HG02970 (cell line): ENCODE measurements around the gene RAB10.
"Not testable (repeated sequence)": the region's sequence is repeated elsewhere in the genome, so short reads cannot be mapped to it uniquely, and the experiment has no call there.

Source experiments
- ATAC-seq: cut with Tn5 transposase; IDR thresholded peaks from one replicate; pipeline ENCODE4 v1.9.1; 2021; ENCODE audit warnings: mild to moderate bottlenecking, moderate library complexity, moderate number of reproducible peaks; ENCODE audit not compliant: unreplicated experiment, low FRiP score

Gene RAB10

GRCh38 chr2:26144031-26144430 lies 110.1 kb downstream of the RAB10 start:
- no peak for ATAC-seq

- no peak for ATAC-seq
Observed at GRCh38 chr2:26144953-26145680, 111.2 kb downstream of the RAB10 start.

GRCh38 chr2:26148501-26148900 lies 114.6 kb downstream of the RAB10 start:
- no peak for ATAC-seq

GRCh38 chr2:26150243-26150642 lies 116.4 kb downstream of the RAB10 start:
- no peak for ATAC-seq

DNA sequence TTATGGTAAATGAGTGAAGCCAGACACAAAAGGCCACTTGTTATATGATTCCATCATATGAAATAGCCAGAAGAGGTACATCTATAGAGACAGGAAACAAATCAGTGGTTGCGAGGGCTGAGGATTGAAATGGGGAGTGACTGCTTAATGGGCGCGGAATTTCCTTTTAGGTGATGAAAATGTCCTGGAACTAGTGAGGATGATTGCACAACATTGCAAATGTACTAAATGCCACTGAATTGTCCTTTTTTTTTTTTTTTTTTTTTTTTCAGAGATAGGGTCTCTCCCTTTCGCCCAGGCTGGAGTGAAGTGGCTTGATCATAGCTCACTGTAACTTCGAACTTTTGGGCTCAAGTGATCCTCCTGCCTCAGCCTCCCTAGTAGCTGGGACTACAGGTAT lies 123.7 kb downstream of the RAB10 start:
- no peak for ATAC-seq

GRCh38 chr2:26161926-26162325 lies 128.0 kb downstream of the RAB10 start:
- ATAC-seq = no peak

- ATAC-seq = no peak
Observed at GRCh38 chr2:26162963-26163362, 129.1 kb downstream of the RAB10 start.

- ATAC-seq = no peak
Observed at GRCh38 chr2:26164231-26164630, 130.3 kb downstream of the RAB10 start.

GRCh38 chr2:26164641-26165211 lies 130.8 kb downstream of the RAB10 start:
- no peak for ATAC-seq

- no peak for ATAC-seq
Observed at GRCh38 chr2:26165403-26165802, 131.5 kb downstream of the RAB10 start.

- ATAC-seq = not testable (repeated sequence)
Observed at GRCh38 chr2:26166541-26166940, 132.7 kb downstream of the RAB10 start.

GRCh38 chr2:26168785-26169184 lies 134.9 kb downstream of the RAB10 start:
- no peak for ATAC-seq

- no peak for ATAC-seq
Observed at GRCh38 chr2:26169226-26169625, 135.3 kb downstream of the RAB10 start.

- no peak for ATAC-seq
Observed at GRCh38 chr2:26169681-26170414, 136.0 kb downstream of the RAB10 start.

DNA sequence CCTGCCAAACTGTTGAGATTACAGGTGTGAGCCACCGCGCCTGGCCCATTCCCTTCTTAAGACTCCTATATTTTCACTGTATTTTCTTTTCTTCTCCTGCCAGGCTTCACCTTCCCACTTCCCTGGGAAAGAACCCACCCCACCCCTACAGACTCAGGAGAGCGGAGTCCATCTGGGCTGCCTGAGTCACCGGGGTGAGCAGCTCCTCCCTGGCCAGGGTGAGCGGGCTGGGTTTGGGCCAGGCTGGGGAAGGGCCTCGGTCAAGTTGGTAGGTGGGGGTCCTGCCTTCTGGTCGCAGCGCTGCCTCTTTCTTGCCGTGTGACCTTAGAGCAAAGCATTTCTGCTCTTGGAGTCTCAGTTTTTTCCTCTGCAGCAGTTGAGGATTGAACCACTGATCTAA lies 136.9 kb downstream of the RAB10 start:
- ATAC-seq = no peak

DNA sequence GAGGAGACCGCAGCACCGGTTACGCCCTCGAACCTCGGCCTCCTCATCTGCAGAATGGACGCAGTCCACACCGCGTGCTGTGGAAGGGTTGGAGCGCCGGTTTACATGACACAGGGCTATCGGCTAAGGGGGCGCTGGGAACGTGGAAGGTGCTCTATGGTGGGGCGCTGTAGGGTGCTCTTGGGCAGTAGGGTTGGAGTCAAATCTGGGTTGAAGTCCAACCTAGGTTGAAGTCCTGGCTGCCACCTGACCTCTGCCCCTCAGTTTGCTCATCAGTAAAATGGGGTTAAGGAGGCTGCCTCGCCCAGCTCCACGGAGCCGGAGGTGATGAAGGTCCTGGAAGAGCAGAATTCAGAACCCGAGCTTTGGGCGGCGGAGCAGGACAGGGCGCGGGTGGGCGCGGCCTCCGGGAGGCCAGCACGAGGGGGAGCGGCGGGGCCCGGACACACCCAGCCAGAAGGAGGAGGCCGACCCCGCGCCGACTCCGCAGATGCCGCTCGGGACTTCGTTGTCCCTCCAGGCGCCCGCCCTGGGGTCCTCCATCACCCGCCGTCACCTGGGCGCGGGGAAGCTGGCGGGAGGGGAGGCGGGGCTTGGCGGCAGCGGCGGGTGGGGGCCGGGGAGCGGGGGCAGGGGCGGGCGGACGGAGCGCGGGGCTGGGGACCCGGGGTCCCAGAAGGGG lies 138.4 kb downstream of the RAB10 start:
- ATAC-seq = no peak

DNA sequence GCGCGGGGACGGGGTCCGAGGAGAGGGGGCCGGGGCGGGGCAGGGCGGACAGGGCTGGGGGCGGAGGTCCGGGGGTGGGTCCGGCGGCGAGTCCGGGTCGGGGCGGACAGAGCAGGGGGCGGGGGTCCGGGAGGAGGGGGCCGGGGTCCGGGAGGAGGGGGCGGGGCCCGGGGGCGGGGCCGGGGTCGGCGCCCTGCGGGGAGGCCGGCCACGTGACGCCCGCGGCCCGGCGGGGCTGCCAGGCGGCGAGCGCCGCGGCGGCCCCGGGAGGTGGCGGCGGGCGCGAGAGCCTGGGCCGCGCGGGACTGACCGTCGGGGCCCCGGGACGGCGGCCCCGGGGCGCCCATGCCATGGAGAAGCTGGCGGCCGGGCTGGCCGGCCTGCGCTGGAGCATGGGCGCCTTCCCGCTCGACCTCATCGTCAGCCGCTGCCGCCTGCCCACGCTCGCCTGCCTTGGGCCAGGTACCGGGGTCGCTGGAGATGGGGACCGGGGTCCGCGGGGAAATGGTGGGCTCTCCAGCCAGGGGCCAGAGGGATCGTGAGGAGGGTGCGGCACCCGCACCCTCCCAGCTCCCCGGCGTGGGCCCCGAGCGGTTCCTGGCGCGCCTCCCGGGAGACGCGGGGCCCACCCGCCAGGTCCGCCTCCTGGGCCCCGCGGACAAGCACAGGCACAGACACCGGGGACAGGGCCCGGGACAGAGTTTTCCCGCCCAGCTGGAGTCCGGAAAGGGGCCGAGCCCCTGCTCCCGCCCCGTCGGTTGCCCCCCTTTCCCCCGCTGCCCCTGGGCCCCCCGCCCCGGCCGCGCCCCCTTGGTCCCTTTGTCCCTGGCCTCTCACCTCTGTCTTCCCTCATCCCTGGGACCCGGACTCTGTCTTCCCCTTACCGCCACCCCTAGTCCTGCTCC lies 139.2 kb downstream of the RAB10 start, which contains the start of gene GAREM2:
Gene GAREM2, plus strand, starts transcription at position 218 of the 905 bp plus-strand sequence. Its CDS starts 133 bp downstream, at position 351.
- no peak for ATAC-seq

DNA sequence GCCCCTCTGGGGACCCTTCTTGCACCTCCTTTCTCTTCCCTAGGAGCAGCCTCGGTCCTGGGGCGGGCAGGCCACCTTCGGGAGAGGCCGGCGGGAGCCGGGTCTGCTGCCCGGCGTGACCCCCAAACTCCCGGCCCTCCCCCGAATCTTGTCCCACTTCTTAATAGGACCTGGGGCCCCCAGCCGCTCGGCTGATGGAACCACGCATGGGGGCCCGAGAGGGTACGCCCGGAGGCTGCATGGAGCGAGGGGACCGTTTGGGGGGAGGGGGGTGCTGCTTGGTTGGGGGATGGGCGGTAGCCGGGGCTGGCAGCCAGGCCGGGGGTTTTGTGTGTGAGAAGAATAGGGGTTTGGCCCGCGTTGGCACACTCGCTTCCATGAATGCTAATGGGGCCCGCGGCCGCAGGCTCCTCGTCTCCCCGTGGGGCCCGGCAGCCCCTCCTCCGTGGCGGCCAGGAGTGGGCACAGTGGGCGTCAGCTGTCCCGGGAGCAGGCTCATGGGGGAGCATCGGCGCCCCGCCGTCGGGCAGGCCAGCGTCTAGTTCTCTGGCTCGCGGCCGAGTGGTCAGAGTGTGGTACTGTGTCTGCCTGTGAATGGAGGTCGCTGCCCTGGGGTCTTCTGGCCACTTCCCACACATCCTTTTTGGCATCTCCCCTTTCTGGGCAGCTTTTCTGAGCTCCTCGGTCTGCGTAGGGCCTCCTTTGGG lies 140.0 kb downstream of the RAB10 start:
- no peak for ATAC-seq

GRCh38 chr2:26174691-26175465 lies 141.0 kb downstream of the RAB10 start:
- ATAC-seq = no peak
